OCI-M2 (cell line): Measurements from ENCODE around the gene TMEM131L.
"Not testable (repeated sequence)": the region's sequence is repeated elsewhere in the genome, so short reads cannot be mapped to it uniquely, and the experiment has no call there.

Source experiments
- DNase-seq: peaks from one replicate; lab custom pipeline; 2025; ENCODE audit not compliant: unreplicated experiment; lab: John Stamatoyannopoulos, UW

Gene TMEM131L

DNA sequence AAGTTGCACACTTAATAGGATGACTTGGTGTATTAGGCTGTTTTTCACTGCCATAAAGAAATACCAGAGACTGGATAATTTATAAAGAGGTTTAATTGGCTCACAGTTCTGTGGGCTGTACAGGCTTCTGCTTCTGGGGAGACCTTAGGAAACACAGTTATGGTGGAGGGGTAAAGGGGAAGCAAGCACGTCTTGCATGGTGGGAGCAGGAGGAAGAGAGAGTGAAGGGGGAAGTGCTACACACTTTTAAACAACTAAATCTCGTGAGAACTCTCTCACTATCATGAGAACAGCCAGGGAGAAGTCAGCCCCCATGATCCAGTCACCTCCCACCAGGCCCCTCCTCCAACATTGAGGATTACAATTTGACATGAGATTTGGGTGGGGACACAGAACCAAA is 142.9 kb downstream of the TMEM131L start:
- DNase-seq = not testable (repeated sequence)

DNA sequence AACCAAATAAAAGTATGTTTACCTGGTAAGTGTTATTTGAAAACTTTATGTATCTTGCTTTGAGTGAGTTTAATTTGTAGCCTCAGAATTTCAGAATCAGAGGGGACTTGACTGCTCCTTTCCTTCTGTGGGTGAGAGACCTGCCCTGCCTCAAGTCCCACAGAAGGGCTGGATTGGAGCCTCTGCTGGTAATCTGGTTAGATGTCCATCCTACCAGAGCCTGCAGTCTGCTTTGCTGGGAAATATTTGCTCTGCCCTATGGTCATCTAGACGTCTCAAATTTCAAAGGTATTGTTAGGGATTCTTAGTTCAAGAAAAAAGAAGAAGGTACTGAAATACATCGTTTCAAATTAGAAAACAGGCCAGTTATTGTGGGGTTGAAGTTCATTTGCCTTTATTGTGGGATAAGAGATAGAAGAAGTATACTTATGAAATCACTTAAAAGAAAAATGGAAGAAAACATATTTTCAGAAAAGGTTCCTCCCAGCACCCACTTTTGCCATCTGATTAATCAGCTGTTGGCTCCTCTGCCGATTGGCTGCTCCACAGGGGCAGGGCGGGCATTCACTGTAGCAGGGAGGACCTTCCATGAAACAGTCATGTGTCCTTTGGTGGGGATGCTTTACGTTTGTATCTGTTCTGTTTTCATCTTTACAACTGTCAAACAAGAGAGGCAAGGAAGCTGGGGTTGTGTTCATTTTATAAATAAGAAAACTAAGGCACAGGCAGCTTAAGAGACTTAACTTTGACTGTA is 144.6 kb downstream of the TMEM131L start:
- DNase-seq = no peak

DNA sequence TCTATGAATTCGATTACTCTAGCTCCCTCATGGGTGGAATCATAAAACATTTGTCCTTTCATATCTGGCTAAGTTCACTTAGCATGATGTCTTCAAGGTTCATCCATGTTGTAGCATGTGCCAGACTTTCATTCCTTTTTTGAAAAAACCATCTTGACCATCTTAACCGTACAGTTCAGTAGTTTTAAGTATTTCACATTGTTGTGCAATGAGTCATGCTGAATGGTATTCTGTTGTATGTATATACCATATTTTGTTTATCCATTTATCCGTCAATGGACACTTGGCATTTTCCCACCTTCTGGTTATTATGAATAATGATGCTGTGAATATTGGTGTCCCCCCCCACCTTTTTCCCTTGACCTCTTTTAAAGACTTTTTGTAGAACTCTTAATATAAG is 145.5 kb downstream of the TMEM131L start:
- no peak for DNase-seq

DNA sequence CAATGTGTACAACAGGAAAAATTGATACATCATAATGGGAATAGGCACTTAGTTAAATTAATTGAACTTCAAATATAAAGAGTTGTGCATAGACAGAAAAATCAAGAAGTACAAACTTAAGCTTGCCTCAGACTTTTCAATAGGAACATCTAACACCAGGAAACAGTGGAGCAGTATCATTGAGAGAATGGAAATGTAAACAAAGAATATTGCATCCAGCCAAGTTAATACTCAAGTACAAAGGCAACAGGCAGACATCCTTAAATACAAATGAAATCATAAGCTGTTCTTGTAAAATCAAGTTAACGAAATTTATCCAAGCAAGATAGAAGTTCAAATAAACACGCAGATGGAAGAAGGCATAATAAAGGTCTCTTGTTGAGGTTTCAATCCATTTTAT is 146.7 kb downstream of the TMEM131L start:
- DNase-seq = no peak

DNA sequence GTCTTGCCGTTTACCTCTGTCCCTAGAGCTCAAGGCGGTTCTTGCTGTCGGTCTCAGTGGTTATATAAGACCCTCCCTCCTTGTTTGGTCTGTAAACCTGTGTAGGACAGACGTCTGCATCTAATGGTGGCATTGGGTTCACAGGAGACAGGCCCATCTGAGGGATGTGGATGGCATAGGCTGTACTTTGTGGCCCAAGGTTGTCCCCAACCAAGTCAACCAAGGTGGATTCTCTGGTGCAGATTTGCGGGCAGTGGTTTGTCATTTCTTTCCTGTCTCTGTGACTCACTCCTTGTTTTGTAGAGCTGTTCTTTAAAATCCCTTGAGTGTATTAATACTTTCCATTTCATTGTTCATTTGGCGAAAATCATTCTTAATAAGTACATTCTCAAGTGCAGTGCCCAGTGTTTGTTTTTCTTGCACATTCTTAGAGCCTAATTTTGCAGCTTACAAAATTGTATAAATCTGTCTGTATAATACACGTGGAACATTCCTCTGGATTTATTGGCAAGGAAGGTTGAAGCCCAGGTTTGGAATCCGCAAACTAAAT is 149.9 kb downstream of the TMEM131L start:
- DNase-seq = no peak

DNA sequence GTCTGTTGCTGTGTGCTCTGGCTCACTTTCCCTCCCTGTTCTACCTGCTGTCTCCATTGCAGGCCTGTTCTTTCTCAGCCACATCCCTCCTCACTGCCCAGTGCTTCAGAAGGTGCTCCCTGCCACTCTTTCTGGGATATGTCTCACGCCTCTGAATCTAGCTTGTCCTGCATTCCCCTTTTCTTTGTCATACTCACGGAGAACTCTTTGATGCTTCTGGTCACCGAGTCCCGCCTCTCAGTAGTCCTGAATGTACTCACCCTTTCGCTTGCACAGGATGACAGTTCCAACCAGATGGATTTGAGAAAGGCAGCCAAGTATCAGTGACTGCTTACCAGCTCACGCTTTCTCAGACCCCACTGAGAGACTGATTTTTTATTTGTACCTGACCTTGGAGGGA is 152.7 kb downstream of the TMEM131L start:
- DNase-seq = no peak

DNA sequence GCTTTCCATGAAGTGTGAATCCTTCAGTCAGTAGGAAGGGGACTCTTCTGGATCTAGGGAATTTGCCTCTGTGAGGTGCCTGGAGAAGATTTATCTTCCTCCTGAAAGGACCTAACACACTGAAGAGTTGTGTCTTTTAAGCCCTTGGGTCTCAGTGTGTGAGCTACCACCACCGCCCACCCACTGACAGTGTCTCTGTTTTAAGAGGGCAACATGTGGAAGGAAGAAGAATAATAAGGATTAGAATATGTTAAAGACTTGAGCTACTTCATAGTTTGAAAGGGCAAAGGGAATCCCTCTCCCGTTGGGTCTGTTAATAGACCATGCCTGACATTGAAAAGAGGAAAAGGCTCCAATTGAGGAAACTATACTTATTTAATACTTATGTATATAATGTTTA is 153.7 kb downstream of the TMEM131L start:
- DNase-seq = no peak

DNA sequence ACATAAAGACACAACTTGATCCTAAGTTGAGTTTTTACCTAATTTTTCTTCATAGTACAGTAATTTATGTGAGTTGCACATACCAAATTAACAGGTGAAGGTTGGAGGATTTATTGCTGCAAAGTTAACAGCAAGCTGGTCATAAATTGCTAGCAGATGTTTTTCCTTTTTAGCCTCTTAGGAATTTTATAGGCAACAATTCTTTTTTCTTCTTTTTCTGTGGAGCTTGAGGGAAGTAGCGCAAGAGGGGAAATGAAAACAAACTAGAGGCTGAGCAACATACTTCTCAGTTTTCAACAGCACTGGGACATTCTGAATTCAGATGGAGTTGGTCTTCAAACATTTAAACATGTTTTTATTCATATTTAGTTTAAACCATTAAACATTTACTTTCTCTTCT is 154.2 kb downstream of the TMEM131L start:
- no peak for DNase-seq

DNA sequence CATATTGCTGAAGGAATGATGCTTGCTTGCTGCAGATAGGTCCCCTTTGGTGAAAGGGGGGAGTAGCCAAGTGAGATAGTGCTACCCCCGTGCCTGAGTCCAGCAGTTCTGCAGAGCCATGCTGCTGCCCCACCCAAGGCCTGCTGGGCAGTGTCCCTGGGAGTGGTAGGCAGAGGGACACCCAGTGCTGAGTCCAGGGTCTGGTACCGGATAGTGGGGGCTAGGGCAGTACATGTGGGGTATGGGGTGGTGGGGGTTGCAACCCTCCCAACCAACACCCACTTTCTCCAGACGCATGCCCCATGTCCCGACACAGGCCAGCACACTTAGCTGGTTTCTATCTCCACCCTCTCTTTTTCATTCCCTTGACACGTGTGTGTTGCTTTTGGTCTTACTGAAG is 155.9 kb downstream of the TMEM131L start:
- DNase-seq = no peak

DNA sequence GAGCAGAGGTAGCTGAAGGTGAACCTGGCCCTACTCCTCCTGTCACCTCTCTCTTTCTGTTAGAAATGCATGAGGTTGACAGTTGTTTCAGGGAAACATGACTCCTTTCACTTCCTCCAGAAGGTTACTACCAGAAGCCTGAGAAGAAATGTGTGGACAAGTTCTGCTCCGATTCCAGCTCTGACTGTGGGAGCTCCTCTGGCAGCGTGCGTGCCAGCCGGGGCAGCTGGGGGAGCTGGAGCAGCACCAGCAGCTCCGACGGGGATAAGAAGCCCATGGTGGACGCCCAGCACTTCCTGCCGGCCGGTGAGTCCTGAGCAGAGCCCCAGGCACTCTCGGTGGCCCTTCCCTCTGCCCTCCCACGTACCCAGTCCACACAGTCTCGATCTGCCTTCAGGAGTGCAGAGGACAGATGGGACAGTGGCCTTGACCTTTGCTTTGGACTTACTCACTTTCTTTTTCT is 156.6 kb downstream of the TMEM131L start:
- no peak for DNase-seq

DNA sequence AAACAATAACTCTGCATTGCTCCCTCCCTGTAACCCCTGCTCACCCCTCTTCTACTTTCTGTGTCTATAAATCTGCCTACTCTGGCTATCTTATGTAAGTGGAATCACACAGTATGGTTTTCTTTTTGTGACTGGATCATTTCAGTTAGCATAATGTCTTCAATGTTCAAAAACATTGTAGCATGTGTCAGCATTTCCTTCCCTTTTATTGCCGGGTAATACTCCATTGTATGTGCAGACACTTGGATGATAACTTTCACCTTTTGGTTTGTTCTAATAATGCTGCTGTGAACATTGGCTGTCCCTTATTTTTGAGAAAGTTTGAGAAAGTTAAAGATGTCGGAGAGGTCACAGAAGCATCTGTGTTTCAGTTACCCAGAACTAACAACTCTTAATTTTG is 157.3 kb downstream of the TMEM131L start:
- DNase-seq = no peak

DNA sequence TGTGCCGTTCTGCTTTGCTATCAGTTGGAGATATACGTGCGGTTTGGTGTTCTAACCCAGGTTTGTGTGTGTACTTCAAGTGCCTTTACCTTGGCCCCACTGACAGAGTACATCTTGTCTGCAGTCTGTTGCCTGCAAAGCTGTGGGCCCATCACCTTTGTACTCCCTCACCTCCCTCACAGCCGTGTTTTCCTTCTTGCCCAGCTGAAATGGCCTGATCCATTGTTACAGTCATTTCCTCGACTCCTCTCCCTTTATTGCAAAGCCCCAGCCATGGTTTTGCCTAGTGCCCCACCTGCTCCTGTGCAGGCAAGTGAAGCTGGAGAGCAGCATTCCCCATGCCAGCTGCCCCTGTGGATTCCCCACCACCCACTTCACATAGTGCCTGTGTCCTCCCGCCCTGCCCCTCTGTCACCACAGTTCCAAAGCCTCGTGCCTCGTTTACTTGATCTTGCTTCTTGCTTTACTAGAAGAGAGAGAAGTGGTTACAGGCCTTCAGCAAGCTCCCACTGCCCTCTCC is 162.7 kb downstream of the TMEM131L start:
- no peak for DNase-seq

DNA sequence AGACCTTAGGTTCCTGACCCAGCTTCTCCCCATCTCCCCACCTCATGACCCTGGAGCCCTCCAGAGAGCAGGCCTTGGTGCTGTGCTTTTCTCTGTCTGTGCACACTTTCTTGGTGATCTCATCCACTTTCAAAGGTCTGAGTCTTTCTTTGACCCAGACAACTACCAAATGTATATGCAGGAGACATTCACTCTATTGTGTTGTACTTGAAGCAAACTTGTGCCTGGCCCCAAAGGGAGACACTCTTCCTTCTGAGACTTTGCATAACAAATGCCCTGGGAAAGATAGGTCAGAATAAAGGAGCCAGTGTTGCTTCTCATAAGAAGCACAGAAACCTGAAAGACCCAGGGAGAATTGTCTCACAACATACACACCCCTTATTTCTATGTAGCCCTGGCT is 163.6 kb downstream of the TMEM131L start:
- DNase-seq = no peak

DNA sequence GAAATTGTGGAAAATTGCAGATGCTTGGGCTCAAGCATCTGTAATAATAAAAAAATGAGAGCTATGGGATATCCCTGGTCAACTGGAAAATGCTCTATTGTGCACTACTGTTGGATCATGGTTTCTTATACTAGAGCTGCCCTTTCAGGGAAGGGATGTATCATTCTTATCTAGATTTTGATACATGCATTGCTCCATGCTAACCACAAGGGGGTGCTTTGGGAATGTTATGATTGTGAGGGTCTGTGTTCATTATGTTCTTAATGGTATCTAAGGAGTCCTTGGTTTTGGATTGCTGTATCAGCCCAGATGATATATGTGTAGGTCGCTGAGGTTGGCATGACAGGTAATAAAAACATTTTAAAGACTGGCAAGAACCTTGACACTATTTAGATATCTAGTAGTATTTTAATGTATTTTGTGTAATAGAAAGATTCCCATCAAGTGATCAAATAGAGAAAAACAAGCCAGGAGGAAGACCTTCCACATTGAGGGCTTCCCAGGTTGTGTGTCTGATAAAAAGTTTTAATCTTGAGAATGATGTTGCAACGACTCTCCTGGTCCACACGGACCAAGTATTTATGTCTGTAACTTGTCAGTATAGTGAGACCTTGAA is 168.7 kb downstream of the TMEM131L start:
- DNase-seq = no peak

DNA sequence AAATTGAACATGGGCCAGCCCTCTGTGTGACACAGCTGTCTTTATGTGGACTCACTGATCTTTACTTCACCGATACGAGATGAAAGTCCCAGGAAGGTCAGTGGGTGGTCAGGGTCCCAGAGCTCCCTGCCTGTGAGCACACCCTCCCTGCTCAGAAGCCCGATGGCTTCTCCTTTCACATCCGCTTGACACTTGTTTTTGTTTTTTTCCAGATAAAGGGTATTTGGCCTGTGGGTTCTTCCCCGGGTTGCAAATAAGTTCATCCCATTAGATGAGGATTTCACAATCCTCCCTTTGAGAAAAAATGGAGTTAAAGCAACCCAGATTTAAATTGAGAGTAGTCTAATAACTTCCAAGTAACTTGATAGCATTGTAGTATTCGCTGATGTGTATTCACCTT is 169.7 kb downstream of the TMEM131L start:
- no peak for DNase-seq

DNA sequence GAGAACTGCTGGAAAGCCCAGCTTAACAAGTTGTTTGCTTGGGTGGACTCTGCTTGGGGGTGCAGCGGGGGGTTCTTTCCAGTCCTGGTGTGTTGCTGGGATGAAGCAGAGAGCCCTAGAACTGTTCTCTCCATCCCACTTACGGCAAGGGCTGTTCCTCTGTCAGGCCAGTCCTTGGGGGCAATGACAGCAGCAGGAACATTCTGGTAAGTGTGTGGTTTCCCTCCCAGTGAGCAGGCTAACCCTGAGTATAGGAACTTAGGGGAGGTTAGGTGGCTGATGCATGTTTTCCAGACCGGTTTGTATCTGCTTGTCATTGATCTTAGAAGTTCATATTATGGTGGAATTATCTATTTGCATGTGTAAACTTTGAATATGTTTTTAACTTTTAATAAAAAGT is 171.0 kb downstream of the TMEM131L start:
- no peak for DNase-seq

DNA sequence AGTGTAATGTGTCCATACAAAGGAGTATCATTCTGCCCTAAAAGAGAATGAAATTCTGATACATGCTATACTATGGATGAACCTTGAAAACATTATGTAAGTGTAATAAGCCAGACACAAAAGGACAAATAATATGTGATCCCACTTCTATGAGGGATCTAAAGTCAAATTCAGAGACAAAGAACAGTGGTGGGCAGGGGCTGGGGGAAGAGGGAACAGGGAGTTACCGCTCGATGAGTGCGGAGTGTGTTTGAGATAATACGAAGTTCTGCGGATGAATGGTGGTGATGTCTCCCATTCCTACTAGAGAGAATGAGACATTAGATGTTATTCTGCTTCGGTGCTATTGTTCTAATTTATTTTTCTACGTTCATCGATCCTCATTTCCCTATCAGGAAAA is 171.9 kb downstream of the TMEM131L start:
- no peak for DNase-seq

DNA sequence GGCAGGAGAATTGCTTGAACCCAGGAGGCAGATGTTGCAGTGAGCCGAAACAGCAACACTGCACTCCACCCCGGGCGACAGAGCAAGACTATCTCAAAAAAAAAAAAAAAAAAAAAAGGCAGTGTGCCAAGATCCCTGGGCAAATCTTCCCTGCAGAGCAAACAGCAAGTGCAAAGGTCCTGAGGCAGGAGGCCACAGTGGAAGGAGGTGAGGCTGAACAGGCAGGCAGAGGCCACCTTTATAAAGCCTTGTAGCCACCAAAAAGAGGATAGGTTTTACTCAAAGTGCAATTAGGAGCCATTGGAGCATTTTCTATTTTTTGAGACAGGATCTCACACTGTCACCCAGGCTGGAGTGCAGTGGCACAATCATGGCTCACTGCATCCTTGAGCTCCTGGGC is 172.8 kb downstream of the TMEM131L start:
- no peak for DNase-seq

DNA sequence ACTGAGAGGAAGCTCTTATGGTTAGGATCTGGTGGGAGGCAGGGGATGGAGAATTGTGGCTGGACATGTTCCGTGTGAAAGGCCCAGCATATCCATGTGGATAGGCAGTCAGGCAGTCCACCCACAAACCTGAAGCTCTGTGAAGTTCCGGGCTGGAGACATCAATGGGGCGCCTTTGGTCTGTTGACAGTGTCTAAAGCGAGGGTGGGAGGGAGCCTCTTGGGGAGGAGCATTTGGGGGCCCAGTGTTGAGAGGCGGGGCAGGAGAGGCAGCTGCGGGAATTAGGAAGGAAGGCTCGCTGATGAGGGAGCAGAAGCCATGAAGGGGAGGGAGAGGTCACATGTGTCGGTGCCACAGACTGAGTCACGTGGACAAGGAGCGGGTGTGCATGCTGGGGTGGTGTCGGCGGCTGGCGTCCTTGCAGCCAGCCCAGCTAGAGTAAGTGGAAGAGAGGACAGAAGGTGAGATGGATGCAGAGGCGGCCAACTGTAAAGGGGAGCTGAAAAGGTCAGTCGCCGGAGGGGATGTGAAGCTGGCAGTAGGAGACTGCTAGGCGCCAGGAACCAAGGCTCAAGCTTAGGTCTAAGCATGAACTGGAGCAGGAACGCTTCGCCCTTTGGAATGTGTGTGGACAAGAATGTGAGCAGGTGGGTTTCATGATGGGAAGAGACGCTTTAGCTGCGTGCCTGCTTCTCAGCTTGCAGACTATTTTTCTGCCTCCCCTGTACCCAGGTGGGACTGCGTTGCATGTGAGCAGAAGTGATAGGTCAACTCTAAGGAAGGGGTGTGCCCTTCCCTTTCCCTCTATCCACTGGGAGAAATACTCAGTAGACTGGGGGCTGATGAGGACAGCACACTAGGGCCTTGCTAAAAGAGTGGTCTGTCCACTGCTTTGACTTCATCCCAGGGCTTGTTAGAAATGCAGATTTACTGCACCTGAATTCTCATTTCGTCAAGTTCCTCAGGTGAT is 174.0 kb downstream of the TMEM131L start:
- DNase-seq = no peak

DNA sequence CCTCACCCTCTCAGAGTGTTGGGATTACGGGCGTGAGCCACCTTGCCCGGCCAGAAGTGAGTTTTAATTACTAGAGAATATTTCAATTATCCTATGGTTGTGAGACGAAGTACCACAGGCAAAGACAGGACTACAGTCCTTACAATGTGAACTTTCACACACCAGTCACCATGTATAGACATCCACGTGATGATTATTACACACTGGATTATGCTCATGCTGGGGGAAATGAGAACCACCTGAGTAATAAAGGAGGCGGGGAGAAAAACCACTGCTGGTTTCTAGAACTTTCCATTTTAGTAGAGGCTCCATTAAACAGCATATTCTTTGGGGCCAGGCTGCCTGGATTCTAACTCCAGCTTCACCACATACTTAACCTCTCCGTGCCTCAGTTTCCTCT is 175.4 kb downstream of the TMEM131L start:
- no peak for DNase-seq
